ENCODE results near the gene TMEM132D.

The TMEM132D gene

DNA sequence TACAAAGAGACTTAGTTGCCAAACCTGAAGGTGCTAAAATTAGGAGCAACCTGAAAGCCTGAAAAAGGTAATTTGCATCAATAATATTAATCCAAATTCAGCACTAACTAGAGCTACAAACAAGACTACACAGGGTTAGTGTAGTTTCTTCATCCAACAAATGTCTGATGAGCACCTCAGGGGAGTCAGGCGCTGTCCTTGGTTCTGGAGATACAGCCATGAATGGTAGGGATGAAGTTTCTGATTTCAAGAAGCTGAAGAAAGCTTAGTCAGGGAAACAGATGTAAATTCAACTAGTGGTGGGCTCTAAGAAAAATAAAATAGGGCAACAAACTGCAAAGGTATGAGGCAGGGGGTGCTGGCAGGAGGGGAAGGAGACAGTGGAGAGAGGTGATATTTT lies 784.3 kb downstream of the TMEM132D start:
- H3K27ac ChIP-seq (ENCODE audit: low read length): no peak overlapping the region
- no peaks in the 10 kb centered on the region for H3K27me3 ChIP-seq (ENCODE audit: control insufficient read depth, insufficient read depth, low read length)
- peaks cover 18% of the 10 kb centered on the region for H3K9me3 ChIP-seq (ENCODE audit: control insufficient read depth, insufficient read depth, low read length)
- WGBS (ENCODE audit: insufficient coverage, insufficient read length): no CpG with 5 or more reads among the region's 1 CpG
- H3K4me3 ChIP-seq (ENCODE audit: low read length): no peak overlapping the region
- no peaks in the 10 kb centered on the region for H3K4me1 ChIP-seq (ENCODE audit: control insufficient read depth, insufficient read depth, low read length)
- no peaks in the 10 kb centered on the region for H3K36me3 ChIP-seq (ENCODE audit: control insufficient read depth, insufficient read depth, low read length)
- no peak for DNase-seq (ENCODE audit: low read depth, low spot score)

DNA sequence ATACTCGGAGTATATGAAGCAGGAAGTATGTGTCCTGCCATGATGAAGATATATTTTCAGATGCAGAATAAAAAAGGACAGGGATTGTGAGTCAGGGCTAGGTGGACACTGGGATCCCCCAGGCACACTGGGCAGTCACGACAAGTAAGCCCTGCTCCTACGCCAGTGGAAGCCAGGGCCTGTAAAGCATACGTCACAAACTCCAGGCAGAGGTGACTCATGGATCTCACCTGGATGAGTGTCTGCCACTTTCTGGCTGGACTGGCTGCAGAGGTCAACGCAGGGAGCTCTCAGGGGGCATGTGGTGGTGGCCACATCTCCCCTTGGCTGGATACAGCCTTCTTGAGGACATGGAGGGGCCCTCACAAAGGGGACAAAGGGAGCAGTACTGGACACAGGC lies 788.3 kb downstream of the TMEM132D start:
- DNase-seq (ENCODE audit: low read depth, low spot score): no peak
- Histone ChIP-seq H3K27ac (ENCODE audit: low read length) (no peak overlapping the region), H3K9me3 (ENCODE audit: control insufficient read depth, insufficient read depth, low read length) (peaks cover 22% of the 10 kb centered on the region), H3K27me3 (ENCODE audit: control insufficient read depth, insufficient read depth, low read length) (no peaks in the 10 kb centered on the region; the same call in 1 of the 2 replicates), H3K36me3 (ENCODE audit: control insufficient read depth, insufficient read depth, low read length) (no peaks in the 10 kb centered on the region), H3K4me3 (ENCODE audit: low read length) (no peak overlapping the region), H3K4me1 (ENCODE audit: control insufficient read depth, insufficient read depth, low read length) (no peaks in the 10 kb centered on the region)
- no CpG with 5 or more reads among the region's 5 CpGs for WGBS (ENCODE audit: insufficient coverage, insufficient read length)

DNA sequence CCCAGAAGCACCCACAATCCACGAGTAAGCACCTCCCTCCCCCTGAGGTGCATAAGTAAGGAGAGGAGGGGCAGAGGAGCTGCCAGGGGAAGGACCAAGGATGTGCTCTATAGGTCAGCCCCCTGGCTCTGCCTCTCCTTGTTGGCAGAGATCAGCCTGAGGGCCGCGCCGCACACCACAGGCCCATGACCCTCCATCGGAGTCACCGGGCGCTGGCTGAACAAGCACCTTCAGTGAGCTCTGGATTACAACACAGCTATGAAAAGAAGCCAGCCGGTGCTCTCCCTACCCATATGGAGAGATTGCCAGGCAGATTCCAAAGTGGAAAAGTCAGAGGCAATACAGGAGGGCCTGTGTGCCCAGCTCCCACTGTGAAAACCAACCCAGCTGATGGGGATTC lies 793.2 kb downstream of the TMEM132D start:
- Histone ChIP-seq H3K36me3 (ENCODE audit: control insufficient read depth, insufficient read depth, low read length) (no peaks in the 10 kb centered on the region), H3K9me3 (ENCODE audit: control insufficient read depth, insufficient read depth, low read length) (peaks cover 27% of the 10 kb centered on the region), H3K27me3 (ENCODE audit: control insufficient read depth, insufficient read depth, low read length) (no peaks in the 10 kb centered on the region; the same call in 1 of the 2 replicates), H3K27ac (ENCODE audit: low read length) (no peak overlapping the region), H3K4me3 (ENCODE audit: low read length) (no peak overlapping the region), H3K4me1 (ENCODE audit: control insufficient read depth, insufficient read depth, low read length) (no peaks in the 10 kb centered on the region)
- no peak for DNase-seq (ENCODE audit: low read depth, low spot score)
- no CpG with 5 or more reads among the region's 8 CpGs for whole genome bisulfite sequencing (ENCODE audit: insufficient coverage, insufficient read length)

DNA sequence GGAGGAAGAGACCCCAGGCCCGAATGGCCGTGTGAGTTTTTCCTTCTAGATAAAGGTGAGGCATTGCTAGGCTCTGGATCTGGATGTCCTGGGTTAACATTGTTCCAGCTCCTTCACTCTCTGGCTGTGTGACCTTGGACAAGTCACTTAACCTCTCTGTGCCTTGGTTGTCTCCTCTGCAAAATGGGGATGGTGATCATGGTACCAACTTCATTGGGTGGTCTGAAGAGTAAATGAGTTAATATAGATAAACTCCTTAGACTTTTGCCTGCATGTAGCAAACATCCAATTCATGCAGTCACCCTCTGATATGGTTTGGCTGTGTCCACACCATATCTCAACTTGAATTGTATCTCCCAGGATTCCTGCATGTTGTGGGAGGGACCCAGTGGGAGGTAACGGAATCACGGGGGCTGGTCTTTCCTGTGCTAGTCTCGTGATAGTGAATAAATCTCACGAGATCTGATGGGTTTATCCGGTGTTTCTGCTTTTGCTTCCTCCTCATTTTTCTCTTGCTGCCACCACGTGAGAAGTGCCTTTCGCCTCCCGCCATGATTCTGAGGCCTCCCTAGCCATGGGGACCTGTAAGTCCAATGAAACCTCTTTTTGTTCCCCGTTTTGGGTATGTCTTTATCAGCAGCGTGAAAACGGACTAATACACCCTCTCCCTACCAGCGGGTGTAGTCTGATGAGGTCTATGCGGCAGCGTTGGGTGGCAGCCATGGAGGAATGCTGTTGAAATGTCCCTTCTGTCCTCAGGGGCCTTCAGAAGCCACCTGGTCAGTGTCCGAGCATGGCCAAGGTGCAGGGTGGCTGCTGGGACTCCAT lies 794.4 kb downstream of the TMEM132D start:
- no peak overlapping the region for H3K27ac ChIP-seq (ENCODE audit: low read length)
- H3K27me3 ChIP-seq (ENCODE audit: control insufficient read depth, insufficient read depth, low read length): no peaks in the 10 kb centered on the region; the same call in 1 of the 2 replicates
- no peaks in the 10 kb centered on the region for H3K36me3 ChIP-seq (ENCODE audit: control insufficient read depth, insufficient read depth, low read length)
- no CpG with 5 or more reads among the region's 17 CpGs for WGBS (ENCODE audit: insufficient coverage, insufficient read length)
- no peak overlapping the region for H3K4me3 ChIP-seq (ENCODE audit: low read length)
- peaks cover 24% of the 10 kb centered on the region for H3K9me3 ChIP-seq (ENCODE audit: control insufficient read depth, insufficient read depth, low read length)
- H3K4me1 ChIP-seq (ENCODE audit: control insufficient read depth, insufficient read depth, low read length): no peaks in the 10 kb centered on the region
- DNase-seq (ENCODE audit: low read depth, low spot score): no peak

DNA sequence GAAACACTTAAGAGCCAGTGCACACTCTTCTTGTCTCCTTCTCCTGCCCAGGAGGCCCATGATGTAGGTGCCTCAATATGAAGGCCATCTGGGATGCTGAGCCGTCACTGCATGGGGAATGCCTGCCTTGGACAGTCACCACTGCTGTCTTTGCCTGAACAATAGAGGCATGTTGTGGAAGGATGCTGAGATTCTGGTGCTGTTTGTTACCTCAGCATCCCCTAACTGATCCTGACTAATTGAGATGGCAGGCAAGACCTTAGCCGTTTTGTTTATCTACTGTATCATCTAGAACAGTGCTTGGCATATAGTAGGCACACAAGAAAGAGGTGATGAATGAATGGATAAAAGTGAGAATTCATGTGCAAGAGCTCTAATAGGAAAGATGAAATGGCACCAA lies 797.1 kb downstream of the TMEM132D start:
- no peaks in the 10 kb centered on the region for H3K4me1 ChIP-seq (ENCODE audit: control insufficient read depth, insufficient read depth, low read length)
- WGBS (ENCODE audit: insufficient coverage, insufficient read length): no CpG with 5 or more reads among the region's 2 CpGs
- H3K9me3 ChIP-seq (ENCODE audit: control insufficient read depth, insufficient read depth, low read length): peaks cover 21% of the 10 kb centered on the region
- no peak overlapping the region for H3K27ac ChIP-seq (ENCODE audit: low read length)
- no peak overlapping the region for H3K4me3 ChIP-seq (ENCODE audit: low read length)
- DNase-seq (ENCODE audit: low read depth, low spot score): no peak
- no peaks in the 10 kb centered on the region for H3K36me3 ChIP-seq (ENCODE audit: control insufficient read depth, insufficient read depth, low read length)
- no peaks in the 10 kb centered on the region; the same call in 1 of the 2 replicates for H3K27me3 ChIP-seq (ENCODE audit: control insufficient read depth, insufficient read depth, low read length)

DNA sequence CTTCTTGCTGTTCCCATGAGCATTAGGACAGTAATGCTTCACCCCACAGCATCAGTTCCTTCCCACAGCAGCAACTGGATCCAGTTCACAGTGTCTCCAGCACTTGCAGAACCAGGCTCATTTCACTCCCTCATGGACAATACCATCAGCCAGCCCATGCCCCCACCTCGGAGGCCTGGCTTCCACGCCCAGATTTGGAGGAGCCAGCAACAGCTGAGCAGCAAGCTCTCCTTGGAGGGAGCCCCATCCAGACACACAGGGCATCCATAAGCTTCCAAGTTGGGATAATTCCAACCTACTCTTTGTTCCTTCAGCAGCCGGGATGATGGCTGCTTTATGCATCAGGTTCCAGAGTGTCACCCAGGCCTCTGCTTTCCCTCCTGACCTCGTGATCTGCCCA lies 800.6 kb downstream of the TMEM132D start:
- H3K4me1 ChIP-seq (ENCODE audit: control insufficient read depth, insufficient read depth, low read length): no peaks in the 10 kb centered on the region
- WGBS (ENCODE audit: insufficient coverage, insufficient read length): no CpG with 5 or more reads among the region's 4 CpGs
- no peak for DNase-seq (ENCODE audit: low read depth, low spot score)
- no peaks in the 10 kb centered on the region for H3K36me3 ChIP-seq (ENCODE audit: control insufficient read depth, insufficient read depth, low read length)
- no peaks in the 10 kb centered on the region for H3K27me3 ChIP-seq (ENCODE audit: control insufficient read depth, insufficient read depth, low read length)
- no peak overlapping the region for H3K4me3 ChIP-seq (ENCODE audit: low read length)
- H3K27ac ChIP-seq (ENCODE audit: low read length): no peak overlapping the region
- peaks cover 22% of the 10 kb centered on the region for H3K9me3 ChIP-seq (ENCODE audit: control insufficient read depth, insufficient read depth, low read length)

DNA sequence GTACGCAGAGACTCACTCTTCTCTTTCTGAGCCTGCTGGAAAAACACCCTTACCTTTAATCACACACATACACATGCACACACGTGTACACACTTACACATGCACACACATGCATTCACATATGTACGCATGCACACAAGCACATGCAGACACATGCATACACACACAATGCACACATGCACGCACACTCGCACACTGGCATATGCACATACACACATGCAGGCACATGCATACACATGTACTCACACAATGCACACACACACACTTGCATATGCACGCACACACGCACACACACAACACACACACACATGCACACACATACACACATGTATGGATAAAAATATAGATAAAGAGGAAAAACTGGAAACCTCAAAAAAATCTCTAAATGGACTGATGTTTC lies 801.6 kb downstream of the TMEM132D start:
- WGBS (ENCODE audit: insufficient coverage, insufficient read length): no CpG with 5 or more reads among the region's 7 CpGs
- H3K36me3 ChIP-seq (ENCODE audit: control insufficient read depth, insufficient read depth, low read length): no peaks in the 10 kb centered on the region

DNA sequence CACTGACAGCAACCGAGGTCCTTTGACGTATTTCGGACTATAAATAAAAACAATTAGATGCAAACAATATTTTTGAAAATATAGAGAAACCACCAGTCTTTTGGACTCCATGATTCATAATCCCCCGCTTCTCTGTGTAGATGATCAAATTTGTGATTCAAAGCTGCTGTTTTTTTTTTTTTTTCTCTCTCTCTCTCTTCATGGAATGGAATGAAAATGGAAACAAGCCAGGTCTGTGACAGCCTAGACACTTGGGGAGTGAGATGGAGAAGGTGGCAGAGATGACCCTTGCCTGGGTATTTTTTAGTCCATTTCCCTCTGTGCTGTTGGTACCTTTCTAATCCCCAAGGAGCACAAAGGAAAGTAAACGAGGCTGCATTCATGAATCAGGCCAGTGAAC lies 802.0 kb downstream of the TMEM132D start:
- no peak overlapping the region for H3K27ac ChIP-seq (ENCODE audit: low read length)
- no peaks in the 10 kb centered on the region for H3K4me1 ChIP-seq (ENCODE audit: control insufficient read depth, insufficient read depth, low read length)
- no peak for DNase-seq (ENCODE audit: low read depth, low spot score)
- no peaks in the 10 kb centered on the region for H3K27me3 ChIP-seq (ENCODE audit: control insufficient read depth, insufficient read depth, low read length)
- no peak overlapping the region for H3K4me3 ChIP-seq (ENCODE audit: low read length)
- H3K36me3 ChIP-seq (ENCODE audit: control insufficient read depth, insufficient read depth, low read length): no peaks in the 10 kb centered on the region
- WGBS (ENCODE audit: insufficient coverage, insufficient read length): no CpG with 5 or more reads among the region's 5 CpGs
- H3K9me3 ChIP-seq (ENCODE audit: control insufficient read depth, insufficient read depth, low read length): peaks cover 23% of the 10 kb centered on the region

More for the DNA sequence above, 801.6 kb downstream of the TMEM132D start:
- Histone ChIP-seq H3K27ac (ENCODE audit: low read length) (no peak overlapping the region), H3K27me3 (ENCODE audit: control insufficient read depth, insufficient read depth, low read length) (no peaks in the 10 kb centered on the region), H3K4me1 (ENCODE audit: control insufficient read depth, insufficient read depth, low read length) (no peaks in the 10 kb centered on the region), H3K9me3 (ENCODE audit: control insufficient read depth, insufficient read depth, low read length) (peaks cover 23% of the 10 kb centered on the region), H3K4me3 (ENCODE audit: low read length) (no peak overlapping the region)
- no peak for DNase-seq (ENCODE audit: low read depth, low spot score)

DNA sequence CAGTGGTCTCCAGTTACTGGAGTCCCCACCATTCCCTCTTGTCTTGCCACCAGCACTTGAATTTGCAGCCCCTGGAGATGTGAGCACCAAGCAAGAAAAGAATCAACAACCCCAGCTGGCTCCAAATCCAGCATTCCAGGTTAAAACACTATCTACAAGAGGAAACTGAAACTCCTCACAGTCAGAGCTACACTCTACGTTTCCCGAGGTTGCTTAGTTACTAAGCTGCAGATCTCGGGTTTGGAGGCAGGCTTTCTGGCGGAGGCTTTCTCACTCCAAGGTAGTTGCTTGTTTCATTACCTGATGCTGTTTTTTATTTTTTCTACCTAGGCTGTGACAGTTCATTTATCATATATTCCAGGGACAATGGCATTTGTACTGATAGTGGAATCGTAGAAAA lies 802.4 kb downstream of the TMEM132D start:
- Histone ChIP-seq H3K27ac (ENCODE audit: low read length) (no peak overlapping the region), H3K4me3 (ENCODE audit: low read length) (no peak overlapping the region), H3K9me3 (ENCODE audit: control insufficient read depth, insufficient read depth, low read length) (peaks cover 20% of the 10 kb centered on the region), H3K4me1 (ENCODE audit: control insufficient read depth, insufficient read depth, low read length) (no peaks in the 10 kb centered on the region), H3K36me3 (ENCODE audit: control insufficient read depth, insufficient read depth, low read length) (no peaks in the 10 kb centered on the region), H3K27me3 (ENCODE audit: control insufficient read depth, insufficient read depth, low read length) (no peaks in the 10 kb centered on the region)
- no CpG with 5 or more reads among the region's 5 CpGs for WGBS (ENCODE audit: insufficient coverage, insufficient read length)
- DNase-seq (ENCODE audit: low read depth, low spot score): no peak

DNA sequence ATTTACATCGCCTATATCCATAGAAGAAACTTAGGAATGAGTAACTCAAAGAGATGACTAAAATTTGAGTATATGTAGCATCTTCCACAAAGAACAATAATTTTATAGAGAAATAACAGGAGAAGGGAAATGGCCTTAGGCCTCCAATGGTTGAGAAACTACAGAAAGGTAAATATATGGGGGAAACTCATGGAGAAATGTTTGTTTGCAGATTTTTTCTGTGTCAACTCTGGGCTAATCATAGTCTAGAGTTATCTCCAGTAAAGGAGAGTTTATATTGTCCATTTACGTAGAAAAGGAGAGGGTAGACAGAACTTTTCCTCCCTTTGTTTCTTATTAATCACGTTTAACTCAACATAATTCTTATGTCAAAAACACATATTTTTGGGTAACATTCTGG lies 806.4 kb downstream of the TMEM132D start:
- Histone ChIP-seq H3K36me3 (ENCODE audit: control insufficient read depth, insufficient read depth, low read length) (no peaks in the 10 kb centered on the region), H3K27me3 (ENCODE audit: control insufficient read depth, insufficient read depth, low read length) (no peaks in the 10 kb centered on the region), H3K4me3 (ENCODE audit: low read length) (no peak overlapping the region), H3K4me1 (ENCODE audit: control insufficient read depth, insufficient read depth, low read length) (no peaks in the 10 kb centered on the region), H3K27ac (ENCODE audit: low read length) (no peak overlapping the region), H3K9me3 (ENCODE audit: control insufficient read depth, insufficient read depth, low read length) (peaks cover 18% of the 10 kb centered on the region)
- no peak for DNase-seq (ENCODE audit: low read depth, low spot score)
- WGBS (ENCODE audit: insufficient coverage, insufficient read length): no CpG with 5 or more reads among the region's 3 CpGs

DNA sequence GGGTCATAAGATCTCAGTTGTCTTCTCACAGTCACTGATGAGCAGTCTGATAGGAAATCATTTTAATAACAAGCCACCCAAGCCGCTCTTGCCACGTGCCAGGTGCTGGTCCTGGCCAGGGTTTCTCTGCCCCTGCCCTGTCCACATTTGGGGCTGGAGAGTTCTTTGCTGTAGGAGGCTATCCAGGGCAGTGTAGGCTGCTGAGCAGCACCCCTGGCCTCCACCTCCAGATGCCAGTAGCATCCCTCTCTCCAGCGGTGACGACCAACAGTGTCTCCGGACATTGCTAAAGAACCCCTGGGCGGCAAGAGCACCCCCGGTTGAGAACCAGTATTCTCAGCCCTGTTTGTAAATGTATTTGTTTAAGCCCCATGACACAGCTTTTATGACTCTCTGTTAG lies 806.9 kb downstream of the TMEM132D start:
- no peak for DNase-seq (ENCODE audit: low read depth, low spot score)
- no peak overlapping the region for H3K27ac ChIP-seq (ENCODE audit: low read length)
- no peaks in the 10 kb centered on the region for H3K36me3 ChIP-seq (ENCODE audit: control insufficient read depth, insufficient read depth, low read length)
- WGBS (ENCODE audit: insufficient coverage, insufficient read length): no CpG with 5 or more reads among the region's 7 CpGs
- H3K4me1 ChIP-seq (ENCODE audit: control insufficient read depth, insufficient read depth, low read length): no peaks in the 10 kb centered on the region
- no peak overlapping the region for H3K4me3 ChIP-seq (ENCODE audit: low read length)
- H3K27me3 ChIP-seq (ENCODE audit: control insufficient read depth, insufficient read depth, low read length): no peaks in the 10 kb centered on the region
- H3K9me3 ChIP-seq (ENCODE audit: control insufficient read depth, insufficient read depth, low read length): peaks cover 16% of the 10 kb centered on the region

All from iPS DF 6.9 (cell line).